ENCODE results near the gene ASCL5.

- TF ChIP-seq CTCF (conservative IDR thresholded peaks at IDR 0.05; ENCODE audit: low read depth, low read length) (no peak), EZH2 (IDR thresholded peaks at IDR 0.05; ENCODE audit: borderline replicate concordance, low read depth, low read length, poor library complexity, severe bottlenecking) (no peak)
These were observed 4.5 kb downstream of the ASCL5 start for GRCh38 chr1:201122321-201122957.
